ENCODE data around the gene TOM1L2.

The TOM1L2 gene

DNA sequence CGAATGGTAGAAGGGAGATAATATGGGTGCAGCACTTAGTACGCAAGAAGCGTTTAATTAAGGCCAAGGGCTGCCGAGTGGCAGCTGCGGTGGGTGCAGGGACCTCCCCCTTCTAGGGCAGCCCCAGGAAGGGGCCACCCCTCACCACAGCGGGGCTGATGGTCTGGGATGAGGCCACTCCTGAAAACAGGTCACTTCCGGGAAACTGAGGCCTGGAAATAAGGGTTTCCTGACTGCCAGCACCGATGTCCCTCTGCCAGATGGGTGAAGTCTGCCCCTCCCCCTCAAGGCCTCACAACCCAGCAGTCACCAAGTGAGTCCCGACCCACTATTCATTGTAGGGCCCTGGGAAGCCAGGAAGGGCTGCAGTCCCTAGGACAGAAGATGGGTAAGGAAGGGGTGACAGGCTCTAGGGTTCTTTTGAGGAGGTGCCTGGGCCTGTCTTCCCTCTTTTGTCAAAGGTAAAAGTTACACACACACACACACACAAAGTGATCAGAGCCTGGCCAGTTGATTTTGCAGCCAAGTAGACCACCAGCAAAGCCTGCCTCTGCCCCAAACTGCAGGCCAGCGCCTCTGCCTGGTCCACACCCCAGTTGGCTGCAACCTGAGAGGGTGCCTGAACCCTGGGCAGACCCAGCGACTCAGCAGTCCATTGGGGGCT is 147.9 kb downstream of the TOM1L2 start:
- H4K20me1 ChIP-seq (ENCODE audit: control insufficient read depth, insufficient read depth, low read depth, low read length) = peaks cover 11% of the 10 kb centered on the region
- peaks cover 52% of the 10 kb centered on the region for H3K36me3 ChIP-seq (ENCODE audit: control insufficient read depth, low read length)
- H3K4me1 ChIP-seq (ENCODE audit: control insufficient read depth, low read length) = peaks cover 83% of the 10 kb centered on the region
- TF ChIP-seq, protein P1, sequence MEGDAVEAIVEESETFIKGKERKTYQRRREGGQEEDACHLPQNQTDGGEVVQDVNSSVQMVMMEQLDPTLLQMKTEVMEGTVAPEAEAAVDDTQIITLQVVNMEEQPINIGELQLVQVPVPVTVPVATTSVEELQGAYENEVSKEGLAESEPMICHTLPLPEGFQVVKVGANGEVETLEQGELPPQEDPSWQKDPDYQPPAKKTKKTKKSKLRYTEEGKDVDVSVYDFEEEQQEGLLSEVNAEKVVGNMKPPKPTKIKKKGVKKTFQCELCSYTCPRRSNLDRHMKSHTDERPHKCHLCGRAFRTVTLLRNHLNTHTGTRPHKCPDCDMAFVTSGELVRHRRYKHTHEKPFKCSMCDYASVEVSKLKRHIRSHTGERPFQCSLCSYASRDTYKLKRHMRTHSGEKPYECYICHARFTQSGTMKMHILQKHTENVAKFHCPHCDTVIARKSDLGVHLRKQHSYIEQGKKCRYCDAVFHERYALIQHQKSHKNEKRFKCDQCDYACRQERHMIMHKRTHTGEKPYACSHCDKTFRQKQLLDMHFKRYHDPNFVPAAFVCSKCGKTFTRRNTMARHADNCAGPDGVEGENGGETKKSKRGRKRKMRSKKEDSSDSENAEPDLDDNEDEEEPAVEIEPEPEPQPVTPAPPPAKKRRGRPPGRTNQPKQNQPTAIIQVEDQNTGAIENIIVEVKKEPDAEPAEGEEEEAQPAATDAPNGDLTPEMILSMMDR (IDR thresholded peaks at IDR 0.05; ENCODE audit: low read depth, low read length, poor library complexity, severe bottlenecking) = no peak
- no peak for TF ChIP-seq EZH2phosphoT487 (IDR thresholded peaks at IDR 0.05; ENCODE audit: borderline replicate concordance, low read length)
- H3K27ac ChIP-seq (ENCODE audit: low read depth, low read length) = peak overlapping the region; percentile 92
- H3K4me3 ChIP-seq (ENCODE audit: low read length) = peak overlapping the region; percentile 80
- H3K4me2 ChIP-seq (ENCODE audit: low read length) = peak overlapping the region; percentile 100
- no peaks in the 10 kb centered on the region for H3K9me3 ChIP-seq (ENCODE audit: control insufficient read depth, insufficient read depth, low read length)
- H3F3A ChIP-seq (ENCODE audit: control insufficient read depth, insufficient read depth) = no peaks in the 10 kb centered on the region
- no peaks in the 10 kb centered on the region for H3K27me3 ChIP-seq (ENCODE audit: control insufficient read depth, low read length)
- peaks cover 91% of the 10 kb centered on the region for H3K79me2 ChIP-seq (ENCODE audit: control insufficient read depth, low read length)
- H3K9me2 ChIP-seq (replicated peaks; ENCODE audit: control insufficient read depth, low read length) = no peaks in the 10 kb centered on the region

DNA sequence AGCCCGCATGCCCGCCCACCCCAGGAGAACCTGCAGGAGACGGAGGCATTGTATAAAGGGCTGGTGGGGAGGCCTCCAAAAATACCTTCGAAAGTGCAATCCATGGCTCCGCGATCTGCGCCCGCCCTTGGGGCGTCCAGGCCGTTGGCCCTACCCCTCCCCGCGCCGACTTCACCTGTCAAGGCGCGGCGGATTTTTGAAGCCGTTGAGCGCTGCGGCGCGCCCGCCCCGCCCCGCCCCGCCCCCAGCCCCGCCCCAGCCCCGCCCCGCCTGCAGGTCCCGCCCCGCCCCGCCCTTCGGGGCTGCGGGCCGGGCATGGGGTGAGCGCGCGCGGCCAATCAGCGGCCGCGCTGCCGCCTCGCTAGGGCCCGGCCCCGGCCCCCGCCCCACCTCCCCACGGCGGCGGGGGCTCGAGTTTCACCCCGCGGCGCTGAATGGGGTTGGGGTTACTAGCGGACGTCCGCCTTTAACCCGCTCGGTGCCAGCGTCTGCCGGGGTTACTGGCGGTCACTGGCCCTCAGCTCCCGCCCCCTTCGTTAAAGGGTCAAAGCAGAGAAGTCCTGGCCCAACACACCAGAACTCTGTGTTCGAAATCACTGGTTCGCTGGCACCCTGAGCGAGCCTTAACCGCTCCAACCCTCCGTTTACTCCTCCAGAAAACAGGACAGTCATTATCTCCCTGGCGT is 148.6 kb downstream of the TOM1L2 start:
- Histone ChIP-seq H3K27ac (ENCODE audit: low read depth, low read length) (peak overlapping the region; percentile 92), H3K9me2 (replicated peaks; ENCODE audit: control insufficient read depth, low read length) (no peaks in the 10 kb centered on the region), H3K79me2 (ENCODE audit: control insufficient read depth, low read length) (peaks cover 86% of the 10 kb centered on the region), H3F3A (ENCODE audit: control insufficient read depth, insufficient read depth) (no peaks in the 10 kb centered on the region), H3K4me1 (ENCODE audit: control insufficient read depth, low read length) (peaks cover 83% of the 10 kb centered on the region), H4K20me1 (ENCODE audit: control insufficient read depth, insufficient read depth, low read depth, low read length) (peaks cover 11% of the 10 kb centered on the region), H3K36me3 (ENCODE audit: control insufficient read depth, low read length) (peaks cover 59% of the 10 kb centered on the region), H3K9me3 (ENCODE audit: control insufficient read depth, insufficient read depth, low read length) (no peaks in the 10 kb centered on the region), H3K4me2 (ENCODE audit: low read length) (peak overlapping the region; percentile 100), H3K27me3 (ENCODE audit: control insufficient read depth, low read length) (no peaks in the 10 kb centered on the region), H3K4me3 (ENCODE audit: low read length) (peak overlapping the region; percentile 80)
- TF ChIP-seq EZH2phosphoT487 (IDR thresholded peaks at IDR 0.05; ENCODE audit: borderline replicate concordance, low read length) = no peak

DNA sequence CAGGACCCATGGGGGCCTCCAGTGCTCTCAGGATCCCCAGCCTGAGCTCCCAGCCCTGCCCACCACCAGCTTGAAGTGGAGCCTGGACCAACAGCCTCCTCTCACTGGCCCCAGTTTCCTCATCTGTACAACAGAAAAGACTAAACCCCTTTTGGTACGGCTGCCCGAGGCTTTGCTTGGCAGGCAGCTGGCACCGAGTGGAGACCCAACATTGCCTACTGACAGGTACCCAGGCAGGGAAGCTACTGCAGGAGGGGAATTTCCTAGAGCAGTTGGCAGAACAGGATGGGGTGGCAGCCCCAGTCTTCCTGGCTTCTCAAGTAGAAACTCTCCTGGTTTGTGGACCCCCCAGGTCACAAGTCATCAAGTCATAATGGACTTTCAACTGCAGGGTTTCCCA is 149.6 kb downstream of the TOM1L2 start:
- no peak for TF ChIP-seq EZH2phosphoT487 (IDR thresholded peaks at IDR 0.05; ENCODE audit: borderline replicate concordance, low read length)
- TF ChIP-seq, protein P1 (IDR thresholded peaks at IDR 0.05; ENCODE audit: low read depth, low read length, poor library complexity, severe bottlenecking) = no peak
- Histone ChIP-seq H3K79me2 (ENCODE audit: control insufficient read depth, low read length) (peaks cover 76% of the 10 kb centered on the region), H3K4me3 (ENCODE audit: low read length) (peak overlapping the region; percentile 70), H3K36me3 (ENCODE audit: control insufficient read depth, low read length) (peaks cover 64% of the 10 kb centered on the region), H3K4me1 (ENCODE audit: control insufficient read depth, low read length) (peaks cover 77% of the 10 kb centered on the region), H3K9me2 (replicated peaks; ENCODE audit: control insufficient read depth, low read length) (no peaks in the 10 kb centered on the region), H3K27ac (ENCODE audit: low read depth, low read length) (peak overlapping the region; percentile 37), H4K20me1 (ENCODE audit: control insufficient read depth, insufficient read depth, low read depth, low read length) (peaks cover 11% of the 10 kb centered on the region), H3K9me3 (ENCODE audit: control insufficient read depth, insufficient read depth, low read length) (no peaks in the 10 kb centered on the region), H3K27me3 (ENCODE audit: control insufficient read depth, low read length) (no peaks in the 10 kb centered on the region), H3K4me2 (ENCODE audit: low read length) (peak overlapping the region; percentile 88), H3F3A (ENCODE audit: control insufficient read depth, insufficient read depth) (no peaks in the 10 kb centered on the region)

DNA sequence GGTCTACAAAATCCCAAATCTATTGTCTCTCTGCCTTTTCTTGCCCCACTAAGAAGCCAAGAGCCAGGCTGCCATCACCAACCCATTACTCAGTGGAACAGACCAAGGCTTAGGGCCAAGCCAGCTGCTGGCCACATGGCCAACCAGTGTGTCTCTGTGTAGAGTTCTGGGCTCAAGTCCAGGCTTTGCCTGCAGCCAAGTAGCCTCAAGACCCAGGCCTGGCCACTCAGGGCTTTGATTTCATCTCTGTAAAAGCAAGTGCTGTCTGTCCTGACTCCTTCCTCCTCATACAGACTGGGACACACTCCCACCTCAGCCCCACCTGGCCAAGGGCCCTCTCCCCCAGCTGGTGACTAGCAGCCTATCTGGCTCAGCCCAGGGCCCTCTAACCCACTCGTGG is 150.0 kb downstream of the TOM1L2 start:
- Histone ChIP-seq H3K27me3 (ENCODE audit: control insufficient read depth, low read length) (no peaks in the 10 kb centered on the region), H3K4me3 (ENCODE audit: low read length) (peak overlapping the region; percentile 70), H4K20me1 (ENCODE audit: control insufficient read depth, insufficient read depth, low read depth, low read length) (peaks cover 11% of the 10 kb centered on the region), H3K9me2 (replicated peaks; ENCODE audit: control insufficient read depth, low read length) (no peaks in the 10 kb centered on the region), H3K4me1 (ENCODE audit: control insufficient read depth, low read length) (peaks cover 73% of the 10 kb centered on the region), H3K4me2 (ENCODE audit: low read length) (peak overlapping the region; percentile 88), H3K36me3 (ENCODE audit: control insufficient read depth, low read length) (peaks cover 66% of the 10 kb centered on the region), H3K79me2 (ENCODE audit: control insufficient read depth, low read length) (peaks cover 72% of the 10 kb centered on the region), H3K9me3 (ENCODE audit: control insufficient read depth, insufficient read depth, low read length) (no peaks in the 10 kb centered on the region), H3K27ac (ENCODE audit: low read depth, low read length) (peak overlapping the region; percentile 37; the same call in 1 of the 2 replicates), H3F3A (ENCODE audit: control insufficient read depth, insufficient read depth) (no peaks in the 10 kb centered on the region)
- no peak for TF ChIP-seq EZH2phosphoT487 (IDR thresholded peaks at IDR 0.05; ENCODE audit: borderline replicate concordance, low read length)
- TF ChIP-seq, protein P1 (IDR thresholded peaks at IDR 0.05; ENCODE audit: low read depth, low read length, poor library complexity, severe bottlenecking) = no peak
